Mesendoderm (in vitro differentiated cells): ENCODE measurements around the gene DGCR2.
"Not testable (repeated sequence)": the region's sequence is repeated elsewhere in the genome, so short reads cannot be mapped to it uniquely, and the experiment has no call there.

Experiments used
- DNase-seq: peaks from one replicate; pipeline ENCODE4 v3.0.0; 2013
- H2AK5ac ChIP-seq: 2 replicates; pipeline ENCODE4 v1.6.1; 2013; ENCODE audit warnings: low read length, inconsistent platforms
- H2BK120ac ChIP-seq: 2 replicates; pipeline ENCODE4 v1.6.1; 2013; ENCODE audit warnings: low read depth, mild to moderate bottlenecking, low read length, moderate library complexity, mixed read lengths
- H2BK15ac ChIP-seq: replicated peaks from 2 replicates; pipeline ENCODE4 v1.6.1; 2013; ENCODE audit warnings: low read depth, mild to moderate bottlenecking, moderate library complexity
- H2BK5ac ChIP-seq: 2 replicates; pipeline ENCODE4 v1.6.1; 2013; ENCODE audit warnings: low read length, inconsistent platforms
- H3K18ac ChIP-seq: 2 replicates; pipeline ENCODE4 v1.6.1; 2013; ENCODE audit warnings: mild to moderate bottlenecking, low read length, mixed read lengths
- H3K23ac ChIP-seq: one replicate; pipeline ENCODE4 v1.6.1; 2013; ENCODE audit warnings: low read length
- H3K27ac ChIP-seq: 2 replicates; pipeline ENCODE4 v1.5.1; 2013; ENCODE audit warnings: low read depth, mild to moderate bottlenecking, inconsistent platforms, low read length, moderate library complexity
- H3K27me3 ChIP-seq: 2 replicates; pipeline ENCODE4 v1.6.1; 2013; ENCODE audit warnings: low read length, control low read depth, mild to moderate bottlenecking, inconsistent platforms; ENCODE audit not compliant: insufficient read depth, poor library complexity
- H3K36me3 ChIP-seq: 2 replicates; pipeline ENCODE4 v1.6.1; 2013; ENCODE audit warnings: low read length, inconsistent platforms; ENCODE audit not compliant: control insufficient read depth, insufficient read depth
- H3K4ac ChIP-seq: one replicate; pipeline ENCODE4 v1.6.1; 2013; ENCODE audit warnings: low read depth, mild to moderate bottlenecking, low read length, moderate library complexity
- H3K4me1 ChIP-seq: 2 replicates; pipeline ENCODE4 v1.6.1; 2013; ENCODE audit warnings: low read depth, low read length, inconsistent platforms; ENCODE audit not compliant: control insufficient read depth
- H3K4me2 ChIP-seq: 2 replicates; pipeline ENCODE4 v1.6.1; 2013; ENCODE audit warnings: low read length
- H3K4me3 ChIP-seq: 2 replicates; pipeline ENCODE4 v1.5.1; 2013; ENCODE audit warnings: mild to moderate bottlenecking, low read length
- H3K56ac ChIP-seq: one replicate; pipeline ENCODE4 v1.6.1; 2013; ENCODE audit warnings: low read length
- H3K79me1 ChIP-seq: 2 replicates; pipeline ENCODE4 v1.6.1; 2013; ENCODE audit warnings: low read length, inconsistent platforms
- H3K79me2 ChIP-seq: 2 replicates; pipeline ENCODE4 v1.6.1; 2013; ENCODE audit warnings: mild to moderate bottlenecking, low read length; ENCODE audit not compliant: control insufficient read depth, insufficient read depth
- H3K9ac ChIP-seq: 2 replicates; pipeline ENCODE4 v1.6.1; 2013; ENCODE audit warnings: low read length, inconsistent platforms
- H4K5ac ChIP-seq: one replicate; pipeline ENCODE4 v1.6.1; 2013; ENCODE audit warnings: low read length
- H4K8ac ChIP-seq: one replicate; pipeline ENCODE4 v1.6.1; 2013; ENCODE audit warnings: low read depth, mild to moderate bottlenecking, control low read depth, low read length, moderate library complexity
- WGBS: extraction: QIAGEN DNeasy Blood & Tissue Kit; methylation state at CpG from one replicate; pipeline ENCODE4 v1.1.7; 2013; ENCODE audit warnings: low lambda C conversion rate, missing lambda C conversion rate; ENCODE audit not compliant: insufficient coverage; ENCODE audit errors: extremely low coverage; 5-methylcytosine and 5-hydroxymethylcytosine counted together

The DGCR2 gene

GRCh38 chr22:19024956-19025489, 97.2 kb downstream of the DGCR2 start:
- not testable (repeated sequence) for H2AK5ac ChIP-seq, H2BK5ac ChIP-seq, H3K27ac ChIP-seq, H2BK120ac ChIP-seq, H4K8ac ChIP-seq, H3K18ac ChIP-seq, H4K5ac ChIP-seq, H3K4ac ChIP-seq, H3K4me1 ChIP-seq, H3K27me3 ChIP-seq, H3K56ac ChIP-seq, H2BK15ac ChIP-seq, DNase-seq, H3K4me2 ChIP-seq, H3K36me3 ChIP-seq, H3K9ac ChIP-seq, H3K79me2 ChIP-seq, H3K23ac ChIP-seq, H3K79me1 ChIP-seq, H3K4me3 ChIP-seq
- no CpG with 5 or more reads among the region's 4 CpGs for WGBS

DNA sequence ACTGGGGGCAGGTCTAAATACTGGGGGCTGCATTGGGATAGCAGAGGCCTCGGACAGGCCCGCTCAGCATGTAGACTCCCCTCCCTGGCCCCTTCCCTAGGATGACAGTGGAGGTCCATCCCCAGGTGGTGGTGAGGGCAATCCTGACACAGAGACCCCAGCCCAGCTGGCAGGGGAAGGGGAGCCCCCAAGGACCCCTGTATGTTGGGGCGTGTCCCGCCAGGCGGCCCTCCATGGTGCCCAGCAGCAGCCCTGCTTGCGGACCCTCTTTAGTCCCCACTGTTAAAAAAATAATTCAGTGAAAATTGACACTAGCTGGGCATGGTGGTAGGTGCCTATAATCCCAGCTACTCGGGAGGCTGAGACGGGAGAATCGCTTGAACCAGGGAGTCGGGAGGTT, 98.3 kb downstream of the DGCR2 start:
- not testable (repeated sequence) for H2AK5ac ChIP-seq, H3K4ac ChIP-seq, H3K23ac ChIP-seq, H3K79me1 ChIP-seq, H3K27me3 ChIP-seq, H3K4me1 ChIP-seq, H2BK120ac ChIP-seq, H2BK5ac ChIP-seq, H3K27ac ChIP-seq, H3K56ac ChIP-seq, DNase-seq, H4K5ac ChIP-seq, H4K8ac ChIP-seq, H3K79me2 ChIP-seq, H3K18ac ChIP-seq, H3K4me3 ChIP-seq, H3K4me2 ChIP-seq, H2BK15ac ChIP-seq, H3K9ac ChIP-seq, H3K36me3 ChIP-seq
- no CpG with 5 or more reads among the region's 10 CpGs for WGBS

DNA sequence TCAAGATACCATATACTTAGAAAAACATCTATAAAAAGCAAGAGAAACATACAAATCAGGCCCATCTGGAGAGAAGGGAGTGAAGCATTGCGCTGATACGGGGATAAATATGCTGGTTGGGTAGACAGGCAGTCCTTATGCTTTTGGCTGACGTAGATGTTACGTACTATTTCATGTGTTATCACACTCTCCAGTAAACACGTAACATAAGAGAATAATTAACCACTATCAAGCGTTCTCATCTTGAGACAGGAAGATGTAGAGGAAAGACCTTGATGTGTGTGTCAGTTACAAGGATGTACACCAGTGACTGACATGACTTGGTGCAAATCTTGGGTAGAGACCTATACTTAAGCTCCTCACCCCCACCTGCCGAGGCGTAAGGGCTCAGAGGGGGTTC, 99.5 kb downstream of the DGCR2 start:
- WGBS = no CpG with 5 or more reads among the region's 8 CpGs
- H3K79me2 ChIP-seq = no peaks in the 10 kb centered on the region
- H3K4me1 ChIP-seq = peaks cover 2% of the 10 kb centered on the region
- no peaks in the 10 kb centered on the region for H3K27me3 ChIP-seq
- H3K4me3 ChIP-seq = no peak overlapping the region
- H3K18ac ChIP-seq = no peak overlapping the region
- no peaks in the 10 kb centered on the region for H3K79me1 ChIP-seq
- no peak overlapping the region for H2AK5ac ChIP-seq
- DNase-seq = no peak
- no peak overlapping the region for H2BK15ac ChIP-seq
- H2BK120ac ChIP-seq = no peak overlapping the region
- no peak overlapping the region for H4K5ac ChIP-seq
- no peak overlapping the region for H3K4ac ChIP-seq
- no peak overlapping the region for H3K4me2 ChIP-seq
- H2BK5ac ChIP-seq = no peak overlapping the region
- H3K36me3 ChIP-seq = no peaks in the 10 kb centered on the region
- H3K56ac ChIP-seq = no peak overlapping the region
- no peak overlapping the region for H4K8ac ChIP-seq
- H3K9ac ChIP-seq = no peak overlapping the region
- no peak overlapping the region for H3K23ac ChIP-seq
- no peak overlapping the region for H3K27ac ChIP-seq

- no peak for DNase-seq
- no peaks in the 10 kb centered on the region for H3K79me2 ChIP-seq
- no CpG with 5 or more reads among the region's 7 CpGs for WGBS
These were observed 102.6 kb downstream of the DGCR2 start for GRCh38 chr22:19019679-19020032.

DNA sequence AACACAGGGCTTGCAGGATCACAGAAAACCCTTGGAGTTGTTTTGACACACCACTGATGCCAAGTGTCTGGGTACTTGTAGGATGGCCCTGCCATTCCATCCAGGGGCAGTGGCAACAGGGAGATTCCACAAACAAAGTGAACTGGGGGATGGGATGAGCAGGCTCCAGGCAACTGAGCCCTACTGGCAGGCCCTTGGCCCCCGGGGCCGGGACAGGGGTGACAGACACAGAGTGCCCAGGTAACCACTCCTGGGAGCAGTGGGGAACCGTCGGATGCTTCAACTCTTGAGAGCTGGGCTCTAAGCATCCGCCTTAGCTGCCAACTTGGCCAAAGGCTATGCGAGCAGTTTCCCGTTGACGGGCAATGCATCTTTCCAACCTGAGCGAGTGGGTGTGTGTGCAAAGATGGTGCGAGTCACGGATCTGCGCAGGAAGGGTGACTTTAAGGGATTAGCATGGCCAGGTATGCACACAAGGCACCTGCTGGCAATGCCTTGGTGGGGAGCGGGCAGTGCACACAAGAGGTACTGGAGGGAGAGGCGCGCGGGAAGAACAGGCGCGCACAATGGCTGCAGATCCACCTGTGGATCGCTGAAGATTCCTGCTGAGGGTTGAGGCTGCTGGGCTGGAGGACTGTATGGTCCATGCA, 103.1 kb downstream of the DGCR2 start:
- Histone ChIP-seq H3K4me1 (peaks cover 2% of the 10 kb centered on the region), H3K4ac (no peak overlapping the region), H2BK15ac (no peak overlapping the region), H3K4me2 (no peak overlapping the region), H3K27me3 (no peaks in the 10 kb centered on the region), H2BK5ac (no peak overlapping the region), H4K5ac (no peak overlapping the region), H3K36me3 (no peaks in the 10 kb centered on the region), H3K23ac (no peak overlapping the region), H3K79me1 (no peaks in the 10 kb centered on the region), H3K4me3 (no peak overlapping the region), H2AK5ac (no peak overlapping the region), H4K8ac (no peak overlapping the region), H3K18ac (no peak overlapping the region), H3K56ac (no peak overlapping the region), H3K9ac (no peak overlapping the region), H3K79me2 (no peaks in the 10 kb centered on the region), H3K27ac (no peak overlapping the region), H2BK120ac (no peak overlapping the region)
- DNase-seq = no peak
- no CpG with 5 or more reads among the region's 19 CpGs for WGBS

More at GRCh38 chr22:19019679-19020032, 102.6 kb downstream of the DGCR2 start:
- Histone ChIP-seq H4K5ac (no peak overlapping the region), H3K4me3 (no peak overlapping the region), H2BK15ac (no peak overlapping the region), H2BK5ac (no peak overlapping the region), H3K36me3 (no peaks in the 10 kb centered on the region), H3K23ac (no peak overlapping the region), H3K27ac (no peak overlapping the region), H2BK120ac (no peak overlapping the region), H4K8ac (no peak overlapping the region), H3K4ac (no peak overlapping the region), H3K4me2 (no peak overlapping the region), H3K18ac (no peak overlapping the region), H3K4me1 (peaks cover 2% of the 10 kb centered on the region), H3K56ac (no peak overlapping the region), H3K79me1 (no peaks in the 10 kb centered on the region), H3K9ac (no peak overlapping the region), H2AK5ac (no peak overlapping the region), H3K27me3 (no peaks in the 10 kb centered on the region)

DNA sequence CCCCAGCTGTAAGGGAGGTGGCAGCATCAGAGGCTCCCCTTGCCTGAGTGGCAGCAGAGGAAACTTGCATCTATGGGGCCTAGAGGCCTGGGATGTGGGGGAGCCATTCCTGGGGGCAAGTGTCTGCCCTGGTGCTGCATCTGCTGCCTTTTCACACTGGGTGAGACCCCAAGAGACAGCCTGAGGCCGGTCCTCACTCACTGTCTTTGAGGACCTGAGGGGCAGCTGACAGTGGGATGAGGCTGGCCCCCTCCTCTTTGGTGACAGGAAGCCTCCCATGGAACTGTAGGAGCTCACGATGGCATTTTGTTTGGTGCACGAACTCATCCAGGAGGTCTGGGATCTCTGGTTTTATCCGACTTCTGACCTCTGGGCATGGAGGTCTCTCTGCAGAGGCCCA, 104.0 kb downstream of the DGCR2 start:
- H2BK15ac ChIP-seq = no peak overlapping the region
- no peak overlapping the region for H3K4ac ChIP-seq
- H3K9ac ChIP-seq = no peak overlapping the region
- peaks cover 2% of the 10 kb centered on the region for H3K4me1 ChIP-seq
- no peak overlapping the region for H2BK5ac ChIP-seq
- no peak for DNase-seq
- H3K27me3 ChIP-seq = no peaks in the 10 kb centered on the region
- no peaks in the 10 kb centered on the region for H3K36me3 ChIP-seq
- H3K79me1 ChIP-seq = no peaks in the 10 kb centered on the region
- no peak overlapping the region for H2BK120ac ChIP-seq
- H3K79me2 ChIP-seq = no peaks in the 10 kb centered on the region
- H3K23ac ChIP-seq = peak overlapping the region; percentile 66
- no peak overlapping the region for H4K8ac ChIP-seq
- no peak overlapping the region for H4K5ac ChIP-seq
- no peak overlapping the region for H3K4me2 ChIP-seq
- H3K4me3 ChIP-seq = no peak overlapping the region
- H3K27ac ChIP-seq = no peak overlapping the region
- H2AK5ac ChIP-seq = no peak overlapping the region
- no peak overlapping the region for H3K18ac ChIP-seq
- no CpG with 5 or more reads among the region's 4 CpGs for WGBS
- H3K56ac ChIP-seq = peak overlapping the region; percentile 15
